PFSK-1 (cell line): ENCODE data around the gene SMC5.

Experiments used
- FOXP2 ChIP-seq: optimal IDR thresholded peaks from 2 replicates; pipeline ENCODE3; 2011; ENCODE audit warnings: borderline replicate concordance, control low read depth, inconsistent platforms; ENCODE audit not compliant: insufficient read depth; ENCODE audit errors: extremely low read length, extremely low read depth
- POLR2AphosphoS5 ChIP-seq: IDR thresholded peaks from 2 replicates; pipeline ENCODE4 v1.6.1; 2012; ENCODE audit warnings: low read depth, mild to moderate bottlenecking, control low read depth, low read length, moderate library complexity
- REST ChIP-seq, 2 experiments: IDR thresholded peaks; 2 replicates each; pipeline versions ENCODE4 v1.6.1 to v1.8.0; 2011 to 2012; ENCODE audit warnings: low read depth in 2 of 2, low read length in 2 of 2, control low read depth in 1 of 2, inconsistent platforms in 1 of 2, mild to moderate bottlenecking in 1 of 2, moderate library complexity in 1 of 2; ENCODE audit not compliant: insufficient read depth in 1 of 2
- SIN3A ChIP-seq: IDR thresholded peaks from 2 replicates; pipeline ENCODE4 v1.6.1; 2012; ENCODE audit warnings: mild to moderate bottlenecking, low read length, moderate library complexity, borderline replicate concordance; ENCODE audit not compliant: insufficient read depth
- TAF1 ChIP-seq: IDR thresholded peaks from 2 replicates; pipeline ENCODE4 v1.6.1; 2012; ENCODE audit warnings: low read length, control low read depth, borderline replicate concordance; ENCODE audit not compliant: insufficient read depth

Gene SMC5

GRCh38 chr9:70404261-70404660 is 145.5 kb downstream of the SMC5 start:
- TF ChIP-seq FOXP2 (no peak), POLR2AphosphoS5 (no peak), TAF1 (no peak), SIN3A (no peak), REST (IDR thresholded peaks at IDR 0.05; ENCODE audit: insufficient read depth in 1 of 2, low read depth in 2 of 2, low read length in 2 of 2) (no peak)
